ENCODE data around the gene HAS3.

DNA sequence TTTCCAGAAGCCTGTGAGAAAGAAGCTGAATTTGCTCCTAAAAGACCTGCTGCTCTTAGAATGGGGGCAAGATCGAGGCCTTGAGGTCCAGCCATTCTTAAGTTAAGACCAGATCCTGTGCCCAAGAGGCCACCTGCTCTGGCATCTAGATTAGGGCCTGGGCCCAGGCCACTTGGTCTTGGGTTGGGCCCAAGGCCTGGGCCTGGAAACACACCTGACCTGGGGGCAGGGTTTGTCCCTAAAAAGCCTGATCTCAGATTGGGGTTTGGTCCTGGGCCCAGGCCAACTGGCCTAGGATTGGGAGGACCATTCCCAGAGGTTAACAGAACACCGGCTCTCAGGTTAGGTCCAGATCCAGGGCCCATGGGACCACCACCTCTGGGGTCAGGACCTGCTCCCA is 14.1 kb downstream of the HAS3 start:
- TF ChIP-seq POLR2A (IDR thresholded peaks at IDR 0.05): no peak
- TF ChIP-seq, protein P1, sequence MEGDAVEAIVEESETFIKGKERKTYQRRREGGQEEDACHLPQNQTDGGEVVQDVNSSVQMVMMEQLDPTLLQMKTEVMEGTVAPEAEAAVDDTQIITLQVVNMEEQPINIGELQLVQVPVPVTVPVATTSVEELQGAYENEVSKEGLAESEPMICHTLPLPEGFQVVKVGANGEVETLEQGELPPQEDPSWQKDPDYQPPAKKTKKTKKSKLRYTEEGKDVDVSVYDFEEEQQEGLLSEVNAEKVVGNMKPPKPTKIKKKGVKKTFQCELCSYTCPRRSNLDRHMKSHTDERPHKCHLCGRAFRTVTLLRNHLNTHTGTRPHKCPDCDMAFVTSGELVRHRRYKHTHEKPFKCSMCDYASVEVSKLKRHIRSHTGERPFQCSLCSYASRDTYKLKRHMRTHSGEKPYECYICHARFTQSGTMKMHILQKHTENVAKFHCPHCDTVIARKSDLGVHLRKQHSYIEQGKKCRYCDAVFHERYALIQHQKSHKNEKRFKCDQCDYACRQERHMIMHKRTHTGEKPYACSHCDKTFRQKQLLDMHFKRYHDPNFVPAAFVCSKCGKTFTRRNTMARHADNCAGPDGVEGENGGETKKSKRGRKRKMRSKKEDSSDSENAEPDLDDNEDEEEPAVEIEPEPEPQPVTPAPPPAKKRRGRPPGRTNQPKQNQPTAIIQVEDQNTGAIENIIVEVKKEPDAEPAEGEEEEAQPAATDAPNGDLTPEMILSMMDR (IDR thresholded peaks at IDR 0.05): no peak

All from body of pancreas (tissue), 4 donors.